A549 (cell line): ENCODE results near the gene LRRC8C. TPM values are rescaled to one million over a fixed set of nuclear protein-coding genes. Genes with fewer than 3 reads are reported as not detected.

Experiments used
- ATAC-seq, 2 experiments: fragments of 200-7000 bp in 1 of 2; fragments of >200 bp in 1 of 2; cut with Nextera tagmentation in 1 of 2; cut with Tn5 transposase in 1 of 2; 3 replicates each; pipeline versions ENCODE4 v1.8.0 to v1.9.1; 2018 to 2020; ENCODE audit warnings: mild to moderate bottlenecking in 1 of 2, moderate library complexity in 1 of 2
- CTCF ChIA-PET: fragments of 300-600 bp; sonication (Branson Sonifier 250); formaldehyde crosslinking; extraction: SDS; loops from one replicate; lab custom pipeline; 2021; ENCODE audit warnings: antibody characterized with exemption, inconsistent platforms; lab: Yijun Ruan, JAX
- POLR2A ChIA-PET: fragments of 350-600 bp; formaldehyde crosslinking; extraction: SDS; loops from one replicate; lab custom pipeline; 2021; ENCODE audit warnings: antibody characterized with exemption, inconsistent platforms; lab: Yijun Ruan, JAX
- DNase-seq, 2 experiments: peaks; one replicate each; pipeline versions ENCODE4 v3.0.0 to v3.0.0-alpha.2; 2011 to 2016; ENCODE audit warnings: low read depth in 1 of 2, low spot score in 1 of 2
- FAIRE-seq: peaks from 2 replicates; lab custom pipeline; 2011; peaks lifted over from hg19 to GRCh38; lab: Jason Lieb, UNC
- H3K27ac ChIP-seq, 2 experiments: fragments of >200 bp; sonication (Bioruptor Twin); formaldehyde crosslinking; 3 replicates each; pipeline ENCODE4 v1.5.1; 2016 to 2017
- H3K4me1 ChIP-seq: fragments of >200 bp; sonication (Bioruptor Twin); formaldehyde crosslinking; 3 replicates; pipeline ENCODE4 v1.6.1; 2016
- H3K4me2 ChIP-seq: fragments of >200 bp; sonication (Bioruptor Twin); formaldehyde crosslinking; 3 replicates; pipeline ENCODE4 v1.6.1; 2016
- H3K4me3 ChIP-seq: fragments of >200 bp; sonication (Bioruptor Twin); formaldehyde crosslinking; 3 replicates; pipeline ENCODE4 v1.5.1; 2016
- H3K9me3 ChIP-seq: fragments of >200 bp; sonication (Bioruptor Twin); formaldehyde crosslinking; 3 replicates; pipeline ENCODE4 v1.6.1; 2016
- ATOH8 ChIP-seq: fragments of 250-450 bp; sonication (Bioruptor Pico); IDR thresholded peaks from 2 replicates; pipeline ENCODE4 v1.5.0; 2020; ENCODE audit warnings: low read depth, mild to moderate bottlenecking, moderate library complexity
- CHD4 ChIP-seq: fragments of 200-600 bp; sonication (generic); IDR thresholded peaks from 2 replicates; pipeline ENCODE4 v1.6.1; 2016; ENCODE audit warnings: antibody characterized with exemption, mild to moderate bottlenecking, borderline replicate concordance
- EHF ChIP-seq: fragments of 250-450 bp; sonication (Bioruptor Pico); IDR thresholded peaks from 2 replicates; pipeline ENCODE4 v1.5.0; 2020; ENCODE audit warnings: mild to moderate bottlenecking
- ESRRA ChIP-seq: fragments of 150-350 bp; IDR thresholded peaks from 2 replicates; pipeline ENCODE4 v1.6.1; 2014; ENCODE audit warnings: mild to moderate bottlenecking, low read length, borderline replicate concordance
- FOSB ChIP-seq: fragments of 250-450 bp; sonication (Bioruptor Pico); IDR thresholded peaks from 2 replicates; pipeline ENCODE4 v1.5.0; 2020; ENCODE audit warnings: mild to moderate bottlenecking, moderate library complexity
- FOXS1 ChIP-seq: fragments of 250-450 bp; sonication (Bioruptor Pico); IDR thresholded peaks from 2 replicates; pipeline ENCODE4 v1.5.0; 2020; ENCODE audit warnings: mild to moderate bottlenecking, moderate library complexity
- JUN ChIP-seq, 2 experiments: fragments of >200 bp; sonication (Bioruptor Twin); formaldehyde crosslinking; IDR thresholded peaks; 2 replicates in 1 of 2; 3 replicates in 1 of 2; pipeline ENCODE4 v1.6.1; 2016 to 2017
- KDM5A ChIP-seq: fragments of 200-600 bp; sonication (generic); IDR thresholded peaks from 2 replicates; pipeline ENCODE4 v1.6.1; 2016; ENCODE audit warnings: antibody characterized with exemption, mild to moderate bottlenecking
- MYC ChIP-seq: IDR thresholded peaks from 2 replicates; pipeline ENCODE4 v1.6.1; 2012; ENCODE audit warnings: mild to moderate bottlenecking, inconsistent platforms, low read length, improper control_type of control experiment, borderline replicate concordance
- PBX3 ChIP-seq: IDR thresholded peaks from 2 replicates; pipeline ENCODE4 v1.6.1; 2012
- PHF8 ChIP-seq: fragments of 200-600 bp; sonication (generic); IDR thresholded peaks from 2 replicates; pipeline ENCODE4 v1.6.1; 2016; ENCODE audit warnings: low read depth, mild to moderate bottlenecking, antibody characterized with exemption, moderate library complexity, borderline replicate concordance
- POLR2A ChIP-seq: IDR thresholded peaks from 2 replicates; pipeline ENCODE4 v1.6.1; 2012; ENCODE audit warnings: mild to moderate bottlenecking, low read length
- RAD21 ChIP-seq, 2 experiments: fragments of >200 bp in 1 of 2; sonication (Bioruptor Twin) in 1 of 2; formaldehyde crosslinking in 1 of 2; IDR thresholded peaks in 1 of 2; conservative IDR thresholded peaks in 1 of 2; 2 replicates in 1 of 2; 3 replicates in 1 of 2; pipeline ENCODE4 v1.6.1; 2012 to 2018; ENCODE audit warnings: inconsistent platforms in 1 of 2
- RFX5 ChIP-seq: fragments of 450-650 bp; IDR thresholded peaks from 2 replicates; pipeline ENCODE4 v1.7.1; 2014; ENCODE audit warnings: antibody characterized with exemption, mild to moderate bottlenecking, moderate library complexity
- SMC3 ChIP-seq: fragments of >200 bp; sonication (Bioruptor Twin); formaldehyde crosslinking; IDR thresholded peaks from 3 replicates; pipeline ENCODE4 v1.6.1; 2018; ENCODE audit warnings: inconsistent platforms
- ZNF302 ChIP-seq: fragments of 250-450 bp; sonication (Bioruptor Pico); IDR thresholded peaks from 2 replicates; pipeline ENCODE4 v1.9.0; 2021; ENCODE audit warnings: inconsistent platforms, mild to moderate bottlenecking, moderate library complexity
- WGBS: methylation state at CpG from one replicate; pipeline ENCODE4 v1.1.6; 2017; ENCODE audit errors: missing lambda C conversion rate; 5-methylcytosine and 5-hydroxymethylcytosine counted together
- polyA plus RNA-seq, 4 experiments: library from polyadenylated mRNA; depleted of rRNA in 3 of 4; stranded (reverse); fragments of >200 nt; fragmentation: RNase III in 1 of 4; extraction: RNeasy Plus Mini Kit Qiagen cat#74134 plus additional on column Dnase treatment in 1 of 4; gene quantifications; 2 replicates in 3 of 4; 3 replicates in 1 of 4; pipeline ENCODE4 v1.2.3, GENCODE V29; 2011 to 2017
- TF ChIP-seq, protein P1 (sequence below): fragments of >200 bp; sonication (Bioruptor Twin); formaldehyde crosslinking; IDR thresholded peaks from 3 replicates; pipeline ENCODE4 v1.6.1; 2016
- TF ChIP-seq, protein P2 (sequence below): fragments of 250-450 bp; sonication (Bioruptor Pico); IDR thresholded peaks from 2 replicates; pipeline ENCODE4 v1.5.0; 2021; ENCODE audit warnings: mild to moderate bottlenecking, moderate library complexity, borderline replicate concordance
- TF ChIP-seq, protein P3 (sequence below): fragments of >200 bp; sonication (Bioruptor Twin); formaldehyde crosslinking; IDR thresholded peaks from 2 replicates; pipeline ENCODE4 v1.6.1; 2016

The LRRC8C gene
- polyA plus RNA-seq, 2 of the 4 experiments (the other 2 are of a cell fraction) = 6.3 to 15.9 TPM

DNA sequence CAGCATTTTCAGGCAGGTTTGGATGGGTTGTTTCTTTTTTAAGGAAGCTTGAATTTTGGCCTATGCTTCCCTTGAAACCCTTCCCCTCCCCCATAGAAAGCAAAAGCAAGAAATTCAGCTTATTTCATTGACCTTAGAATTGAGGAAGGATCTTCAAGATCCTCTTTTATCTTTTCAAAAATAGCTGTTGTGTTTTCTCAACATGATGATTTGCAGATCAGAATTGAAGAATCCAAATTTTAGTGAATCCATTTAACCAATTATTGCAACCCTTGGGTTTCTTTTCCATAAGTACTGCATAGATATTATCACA lies 73.7 kb downstream of the LRRC8C start:
- FAIRE-seq (no peak), ATAC-seq (no peak), DNase-seq (no peak)
- H3K9me3 ChIP-seq = no peaks in the 10 kb centered on the region
- TF ChIP-seq MYC (no peak), KDM5A (no peak), EHF (no peak), ZNF302 (no peak), SMC3 (no peak), FOSB (CRISPR knock-in tag) (no peak), FOXS1 (CRISPR knock-in tag) (no peak), CHD4 (no peak), ATOH8 (CRISPR knock-in tag) (no peak), ESRRA (no peak), PBX3 (no peak), PHF8 (no peak)
- TF ChIP-seq, protein P1, sequence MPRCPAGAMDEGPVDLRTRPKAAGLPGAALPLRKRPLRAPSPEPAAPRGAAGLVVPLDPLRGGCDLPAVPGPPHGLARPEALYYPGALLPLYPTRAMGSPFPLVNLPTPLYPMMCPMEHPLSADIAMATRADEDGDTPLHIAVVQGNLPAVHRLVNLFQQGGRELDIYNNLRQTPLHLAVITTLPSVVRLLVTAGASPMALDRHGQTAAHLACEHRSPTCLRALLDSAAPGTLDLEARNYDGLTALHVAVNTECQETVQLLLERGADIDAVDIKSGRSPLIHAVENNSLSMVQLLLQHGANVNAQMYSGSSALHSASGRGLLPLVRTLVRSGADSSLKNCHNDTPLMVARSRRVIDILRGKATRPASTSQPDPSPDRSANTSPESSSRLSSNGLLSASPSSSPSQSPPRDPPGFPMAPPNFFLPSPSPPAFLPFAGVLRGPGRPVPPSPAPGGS = no peak
- TF ChIP-seq, protein P2, sequence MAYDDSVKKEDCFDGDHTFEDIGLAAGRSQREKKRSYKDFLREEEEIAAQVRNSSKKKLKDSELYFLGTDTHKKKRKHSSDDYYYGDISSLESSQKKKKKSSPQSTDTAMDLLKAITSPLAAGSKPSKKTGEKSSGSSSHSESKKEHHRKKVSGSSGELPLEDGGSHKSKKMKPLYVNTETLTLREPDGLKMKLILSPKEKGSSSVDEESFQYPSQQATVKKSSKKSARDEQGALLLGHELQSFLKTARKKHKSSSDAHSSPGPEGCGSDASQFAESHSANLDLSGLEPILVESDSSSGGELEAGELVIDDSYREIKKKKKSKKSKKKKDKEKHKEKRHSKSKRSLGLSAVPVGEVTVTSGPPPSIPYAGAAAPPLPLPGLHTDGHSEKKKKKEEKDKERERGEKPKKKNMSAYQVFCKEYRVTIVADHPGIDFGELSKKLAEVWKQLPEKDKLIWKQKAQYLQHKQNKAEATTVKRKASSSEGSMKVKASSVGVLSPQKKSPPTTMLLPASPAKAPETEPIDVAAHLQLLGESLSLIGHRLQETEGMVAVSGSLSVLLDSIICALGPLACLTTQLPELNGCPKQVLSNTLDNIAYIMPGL = no peak
- TF ChIP-seq, all 56 proteins: peak for 0
- POLR2A ChIA-PET = no interaction called here
- Histone ChIP-seq H3K4me1 (no peaks in the 10 kb centered on the region), H3K4me3 (no peak overlapping the region), H3K27ac (no peak overlapping the region), H3K4me2 (no peak overlapping the region)
- CTCF ChIA-PET = no interaction called here

DNA sequence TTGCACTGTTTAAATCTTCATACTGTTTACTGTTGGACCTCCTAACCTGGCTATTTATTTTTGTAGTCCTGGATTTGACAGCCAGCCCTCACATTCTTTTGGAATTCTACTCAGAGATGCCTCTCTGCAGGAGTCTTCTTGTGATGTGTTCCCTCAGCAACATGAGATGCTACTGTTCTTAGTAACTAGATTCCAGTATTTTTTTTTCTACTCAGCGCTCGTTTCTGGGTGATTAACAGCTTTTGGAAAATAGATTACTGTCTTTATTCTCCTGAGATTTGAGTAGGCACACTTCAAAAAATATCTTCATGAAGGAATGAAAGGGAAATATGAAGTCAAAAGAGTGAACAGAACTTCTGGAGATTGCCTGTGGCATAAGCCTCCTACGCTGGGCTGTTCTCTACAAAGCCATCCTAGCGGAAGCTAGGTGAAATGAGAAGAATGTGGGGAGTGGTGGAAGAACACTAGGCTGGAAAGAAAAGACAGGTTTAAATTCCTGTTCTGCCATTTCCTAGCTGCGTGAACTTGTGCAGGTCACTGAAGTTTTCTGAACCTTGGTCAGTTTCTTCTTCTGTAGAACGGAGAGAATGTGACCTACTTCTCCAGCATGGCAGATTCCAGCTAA lies 75.9 kb downstream of the LRRC8C start:
- ATAC-seq (no peak), FAIRE-seq (no peak), DNase-seq (no peak)
- H3K4me1 ChIP-seq = no peaks in the 10 kb centered on the region
- no peak overlapping the region for H3K4me2 ChIP-seq
- TF ChIP-seq RFX5 = no peak
- TF ChIP-seq POLR2A = no peak
- TF ChIP-seq FOXS1 (CRISPR knock-in tag) = no peak
- TF ChIP-seq EHF = no peak
- no peak for TF ChIP-seq RAD21 (conservative IDR thresholded peaks at IDR 0.05 in 1 of 2, IDR thresholded peaks at IDR 0.05 in 1 of 2)
- TF ChIP-seq JUN (IDR thresholded peaks at IDR 0.05) = no peak
- TF ChIP-seq, protein P3, sequence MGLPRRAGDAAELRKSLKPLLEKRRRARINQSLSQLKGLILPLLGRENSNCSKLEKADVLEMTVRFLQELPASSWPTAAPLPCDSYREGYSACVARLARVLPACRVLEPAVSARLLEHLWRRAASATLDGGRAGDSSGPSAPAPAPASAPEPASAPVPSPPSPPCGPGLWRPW = no peak
- no peak overlapping the region for H3K4me3 ChIP-seq
- CTCF ChIA-PET = interaction anchor here (1.3 to 2.0 kb wide), 2 partner anchors 13 to 54 kb away, joined by 3 to 10 read pairs; no protein-coding TSS in a partner anchor
- 85% methylated on average over 6 of the region's 6 CpGs for WGBS
- POLR2A ChIA-PET = no interaction called here
- H3K27ac ChIP-seq = no peak overlapping the region
- H3K9me3 ChIP-seq = no peaks in the 10 kb centered on the region
